HG02610 (cell line): Measurements from ENCODE around the gene STK4.
"Not testable (repeated sequence)": the region's sequence is repeated elsewhere in the genome, so short reads cannot be mapped to it uniquely, and the experiment has no call there.

Source experiments
- ATAC-seq: cut with Tn5 transposase; IDR thresholded peaks from one replicate; pipeline ENCODE4 v1.9.1; 2021; ENCODE audit warnings: mild to moderate bottlenecking, moderate library complexity; ENCODE audit not compliant: unreplicated experiment

STK4 gene

DNA sequence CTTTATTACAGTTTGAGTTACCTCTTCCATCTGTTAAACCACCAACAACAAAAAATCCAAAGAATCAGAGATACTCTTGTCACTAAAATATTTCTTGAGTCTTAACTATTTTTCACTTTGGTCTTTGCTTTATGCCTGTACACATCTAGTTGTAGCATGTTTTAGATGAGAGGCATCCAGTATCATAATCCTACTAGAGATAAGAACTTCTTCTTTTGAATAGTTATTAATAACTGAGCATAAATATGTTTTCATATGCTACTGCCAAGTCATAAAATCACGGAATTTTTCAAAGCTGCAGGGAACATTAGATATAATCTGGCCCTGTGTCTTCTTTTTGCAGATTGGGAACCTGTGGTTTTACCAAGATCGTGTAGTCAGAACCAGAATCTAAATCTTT is 55.3 kb downstream of the STK4 start:
- no peak for ATAC-seq

DNA sequence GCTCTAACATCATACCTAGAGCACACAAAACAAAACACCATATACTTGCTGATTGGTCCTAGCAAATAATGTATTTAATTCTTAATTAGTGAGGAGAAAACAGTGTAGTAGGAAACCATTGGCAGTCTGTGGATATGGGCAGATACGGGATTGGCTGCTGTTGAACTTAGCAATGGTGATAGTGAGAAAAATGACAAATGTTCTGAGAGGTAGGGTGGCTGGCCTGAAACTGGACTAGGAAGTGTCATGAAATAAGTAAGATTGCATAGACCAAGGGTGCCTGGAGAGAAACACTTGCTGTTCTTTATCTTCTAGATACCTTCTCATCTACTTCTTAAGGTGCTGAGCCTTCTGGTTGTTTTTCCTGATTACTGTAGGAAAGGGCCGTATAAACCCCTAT is 56.8 kb downstream of the STK4 start:
- ATAC-seq: not testable (repeated sequence)

DNA sequence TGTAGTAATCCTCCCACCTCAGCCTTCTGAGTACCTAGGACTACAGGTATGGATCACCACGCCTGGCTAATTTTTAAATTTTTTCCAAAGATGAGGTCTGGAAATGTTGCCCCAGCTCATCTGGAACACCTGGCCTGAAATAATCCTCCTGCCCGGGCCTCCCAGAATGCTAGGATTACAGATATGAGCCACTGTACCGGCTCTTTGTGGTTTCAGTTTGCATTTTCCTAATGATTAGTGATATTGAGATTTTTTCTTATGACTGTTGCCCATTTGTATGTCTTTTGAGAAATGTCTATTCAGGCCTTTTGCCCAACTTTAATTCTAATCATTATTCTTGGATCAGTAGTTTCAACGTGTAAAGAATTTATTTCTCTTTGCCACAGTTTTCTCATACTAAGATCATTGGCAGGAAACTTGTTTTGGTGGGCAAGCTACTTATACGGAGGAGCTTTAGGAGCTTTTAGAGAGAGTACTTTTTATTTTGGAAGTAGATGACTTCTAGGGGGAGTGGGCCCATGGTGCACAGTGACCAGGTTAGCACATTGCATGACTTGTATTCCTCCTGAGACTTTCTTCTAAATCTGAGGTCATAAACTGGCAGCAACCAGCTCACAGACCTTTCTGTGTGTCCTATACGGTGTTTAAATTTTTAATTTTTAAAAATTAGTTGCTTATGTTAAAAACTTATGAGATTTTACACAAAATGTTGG is 62.3 kb downstream of the STK4 start:
- no peak for ATAC-seq

DNA sequence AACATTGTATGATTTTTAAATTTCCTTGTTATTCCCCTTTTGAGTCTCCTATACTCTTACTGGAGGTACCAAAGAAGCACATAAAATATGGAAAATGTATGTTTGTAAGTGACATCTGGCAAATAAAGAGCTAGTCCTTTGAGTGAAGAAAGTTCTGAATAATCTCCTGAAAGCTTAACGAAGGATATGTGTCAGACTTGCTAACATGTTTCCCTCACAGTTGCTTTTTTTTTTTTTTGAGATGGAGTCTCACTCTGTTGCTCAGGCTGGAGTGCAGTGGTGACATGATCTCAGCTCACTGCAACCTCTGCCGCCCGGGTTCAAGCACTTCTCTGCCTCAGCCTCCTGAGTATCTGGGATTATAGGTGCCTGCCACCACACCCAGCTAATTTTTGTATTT is 63.6 kb downstream of the STK4 start:
- no peak for ATAC-seq

DNA sequence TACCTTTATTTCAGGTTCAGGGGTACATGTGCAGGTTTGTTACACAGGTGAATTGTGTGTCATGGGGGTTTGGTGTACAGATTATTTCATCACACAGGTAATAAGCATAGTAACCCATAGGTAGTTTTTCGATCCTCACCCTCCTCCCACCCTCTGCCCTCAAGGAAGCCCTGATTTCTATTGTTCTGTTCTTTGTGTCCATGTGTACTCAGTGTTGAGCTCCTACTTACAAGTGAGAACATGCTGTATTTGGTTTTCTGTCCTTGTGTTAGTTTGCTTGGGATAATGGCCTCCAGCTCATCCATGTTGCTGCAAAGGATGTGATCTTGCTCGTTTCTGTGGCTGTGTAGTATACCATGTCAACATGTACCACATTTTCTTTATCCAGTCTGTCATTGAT is 66.0 kb downstream of the STK4 start:
- no peak for ATAC-seq

DNA sequence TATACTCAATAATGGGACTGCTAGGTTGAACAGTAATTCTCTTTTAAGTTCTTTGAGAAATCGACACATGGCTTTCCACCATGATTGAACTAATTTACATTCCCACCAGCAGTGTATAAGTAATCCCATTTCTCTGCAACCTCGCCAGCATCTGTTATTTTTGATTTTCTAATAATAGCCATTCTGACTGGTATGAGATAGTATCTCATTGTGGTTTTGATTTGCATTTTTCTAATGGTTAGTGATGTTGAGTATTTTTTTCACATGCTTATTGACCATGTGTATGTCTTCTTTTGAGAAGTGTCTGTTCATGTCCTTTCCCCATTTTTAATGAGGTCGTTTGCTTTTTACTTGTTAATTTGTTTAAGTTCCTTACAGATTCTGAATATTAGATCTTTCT is 66.5 kb downstream of the STK4 start:
- no peak for ATAC-seq

DNA sequence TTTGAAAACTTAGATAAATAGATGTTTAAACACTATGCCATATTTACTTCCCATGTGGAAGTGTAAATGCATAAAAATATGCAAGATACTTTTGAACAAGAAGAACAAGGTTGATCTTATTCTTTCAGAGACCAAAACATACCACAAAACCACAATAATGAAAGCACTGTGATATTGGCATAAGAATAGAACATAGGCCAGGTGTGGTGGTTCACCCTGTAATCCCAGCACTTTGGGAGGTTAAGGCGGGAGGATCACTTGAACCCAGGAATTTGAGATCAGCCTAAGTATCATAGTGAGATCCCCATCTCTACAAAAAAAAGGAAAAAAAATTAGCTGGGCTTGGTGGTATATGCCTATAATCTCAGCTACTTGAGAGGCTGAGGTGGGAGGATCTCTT is 68.1 kb downstream of the STK4 start:
- ATAC-seq: no peak

DNA sequence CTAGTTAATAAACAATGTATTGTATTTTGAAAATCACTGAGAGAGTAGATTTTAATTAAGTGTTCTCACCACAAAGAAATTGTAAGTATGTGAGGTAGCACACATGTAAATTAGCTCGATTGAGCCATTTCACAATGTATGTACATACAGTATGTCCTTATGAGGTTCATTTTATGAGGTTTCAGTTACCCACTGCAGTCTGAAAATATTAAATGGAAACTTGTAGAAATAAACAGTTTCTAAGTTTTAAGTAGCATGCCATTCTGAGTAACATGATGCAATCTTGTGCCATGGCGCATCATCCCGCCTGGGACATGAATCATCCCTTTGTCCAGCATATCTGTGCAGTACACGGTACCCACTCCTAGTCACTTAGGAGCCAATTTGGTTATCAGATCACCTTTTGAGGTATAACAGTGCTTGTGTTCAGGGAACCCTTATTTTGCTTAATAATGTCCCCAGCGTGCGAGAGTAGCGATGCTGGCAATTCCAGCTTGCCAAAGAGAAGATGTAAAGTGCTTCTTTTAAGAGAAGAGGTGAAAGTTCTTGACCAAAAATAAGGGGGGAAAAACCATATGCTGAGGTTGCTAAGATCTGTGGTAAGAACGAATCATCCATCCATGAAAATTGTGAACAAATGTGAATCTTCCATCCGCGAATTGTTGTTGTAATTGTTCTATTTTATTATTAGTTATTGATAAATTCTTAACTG is 69.9 kb downstream of the STK4 start:
- no peak for ATAC-seq

DNA sequence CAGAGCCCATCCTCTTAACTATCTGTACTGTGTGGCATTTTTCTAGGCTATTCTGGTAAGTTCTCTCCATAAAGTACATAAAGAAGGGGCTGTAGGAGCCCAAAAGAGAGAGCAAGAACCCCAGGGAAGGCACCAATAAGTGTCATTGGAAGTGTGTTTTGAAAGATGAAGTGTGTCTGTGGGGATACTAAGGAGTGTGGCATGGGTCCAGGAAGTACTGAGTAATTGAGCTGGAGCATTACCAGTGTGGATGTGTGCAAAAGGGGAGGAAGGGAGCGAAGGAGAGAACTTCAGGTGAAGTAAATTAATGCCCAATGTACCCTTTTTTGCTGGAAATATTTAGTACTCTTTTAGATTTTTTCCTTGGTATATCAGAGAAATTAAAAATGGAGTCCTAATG is 70.7 kb downstream of the STK4 start:
- ATAC-seq: no peak

DNA sequence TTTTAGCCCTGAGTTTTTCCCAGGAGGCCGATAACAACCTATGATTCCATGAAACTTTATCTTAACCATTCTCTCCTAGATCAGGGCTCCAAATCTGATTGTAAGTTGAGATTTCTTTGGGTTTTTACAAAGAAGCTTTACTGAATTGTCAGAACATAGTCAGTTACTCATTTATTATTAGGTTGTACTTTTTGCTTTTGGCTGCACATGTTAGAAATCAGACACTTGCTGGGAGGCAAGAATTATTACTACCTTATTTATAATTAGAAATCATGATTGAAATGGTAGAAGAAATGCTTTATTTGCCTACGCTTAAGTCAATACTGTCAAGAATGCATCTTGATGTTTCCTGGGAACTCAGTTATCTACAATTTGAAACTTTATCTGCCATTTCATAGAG is 71.3 kb downstream of the STK4 start:
- no peak for ATAC-seq

DNA sequence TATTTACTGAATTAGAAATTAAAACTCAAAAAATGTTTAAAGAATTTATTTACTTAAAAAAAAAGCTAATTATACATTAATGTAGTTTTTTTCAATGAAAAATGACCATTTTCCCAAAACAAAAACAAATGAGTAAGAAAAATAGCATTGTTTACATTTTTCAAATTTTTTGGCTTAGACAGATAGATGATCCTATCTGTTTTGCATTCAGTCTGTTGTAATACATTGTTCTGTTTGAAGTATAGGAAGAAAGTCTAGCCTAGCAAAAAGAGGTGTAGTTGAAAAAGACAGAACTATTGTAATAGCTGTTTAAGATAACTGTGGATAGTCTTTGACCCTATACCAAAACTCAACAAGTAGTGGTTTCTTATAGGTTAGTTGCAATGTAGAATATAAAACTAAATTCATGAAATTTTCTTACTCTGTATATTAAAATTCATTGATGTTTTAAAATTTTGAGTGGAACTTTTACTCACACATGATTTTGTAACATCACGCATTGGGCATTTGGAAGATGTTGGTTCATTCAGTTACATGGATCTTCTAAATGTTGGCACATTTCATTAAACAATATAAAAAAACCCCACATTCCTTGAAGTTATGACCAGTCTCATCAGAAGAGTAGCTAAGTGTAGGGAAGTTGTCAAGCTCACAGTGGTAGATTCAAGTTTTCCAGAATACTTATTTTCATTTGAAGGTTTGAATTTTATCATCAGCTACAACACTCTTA is 72.6 kb downstream of the STK4 start:
- no peak for ATAC-seq

DNA sequence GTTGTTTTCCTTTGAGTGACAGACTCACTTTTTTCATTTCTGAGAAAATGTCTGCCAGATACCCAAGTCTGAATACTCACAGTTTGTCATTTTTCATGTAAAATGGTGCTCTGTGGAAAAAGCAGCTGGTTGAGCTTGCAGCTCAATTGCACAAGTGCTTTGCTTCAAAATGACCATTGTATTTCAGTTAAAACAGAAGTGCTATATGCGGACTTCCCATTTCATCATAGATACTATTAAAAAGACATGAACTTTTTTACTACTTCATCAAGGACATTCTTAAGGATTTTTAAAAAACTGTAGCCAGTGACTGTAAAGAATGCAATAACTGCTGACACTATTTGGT is 73.1 kb downstream of the STK4 start:
- ATAC-seq: no peak

DNA sequence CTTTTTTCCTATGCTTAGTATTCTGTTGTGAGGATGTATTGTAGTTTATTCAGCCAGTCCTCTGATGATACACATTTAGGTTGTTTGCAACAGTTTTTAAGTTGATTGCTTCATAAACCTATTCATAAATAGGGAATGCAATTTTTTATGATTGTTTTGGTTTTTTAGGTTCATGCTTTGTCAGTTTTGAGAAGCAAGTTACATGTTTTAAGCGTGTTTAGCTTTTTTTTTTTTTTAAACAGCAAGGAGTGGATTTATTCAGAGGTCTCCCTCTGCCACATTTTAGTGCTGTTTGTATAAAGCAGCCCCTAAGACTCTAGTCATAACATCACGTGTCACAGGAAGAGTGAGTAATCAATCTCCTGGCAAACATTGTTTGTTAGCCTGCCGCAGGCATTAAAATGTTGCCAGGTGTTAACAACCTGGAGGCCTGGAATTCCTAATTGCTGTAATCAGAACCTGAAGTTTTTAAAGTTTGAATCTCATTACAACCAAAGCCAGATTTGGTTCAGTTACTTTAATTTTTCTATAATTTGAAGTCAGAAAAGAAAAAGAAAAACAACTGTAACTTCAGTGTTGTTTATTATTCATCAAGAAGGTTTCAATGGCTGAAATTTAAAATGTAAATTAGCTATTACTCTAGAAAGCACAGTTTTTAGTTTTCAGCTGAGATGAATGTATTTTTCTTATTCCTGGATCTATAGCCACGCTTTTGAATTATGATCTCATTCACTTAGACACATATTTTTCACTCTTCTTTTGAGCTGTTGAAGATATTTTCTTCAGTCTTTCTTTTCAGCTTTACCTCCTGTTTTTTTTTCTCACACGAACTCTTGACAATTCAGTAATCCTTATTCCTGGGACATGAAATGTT is 75.4 kb downstream of the STK4 start:
- ATAC-seq: no peak

DNA sequence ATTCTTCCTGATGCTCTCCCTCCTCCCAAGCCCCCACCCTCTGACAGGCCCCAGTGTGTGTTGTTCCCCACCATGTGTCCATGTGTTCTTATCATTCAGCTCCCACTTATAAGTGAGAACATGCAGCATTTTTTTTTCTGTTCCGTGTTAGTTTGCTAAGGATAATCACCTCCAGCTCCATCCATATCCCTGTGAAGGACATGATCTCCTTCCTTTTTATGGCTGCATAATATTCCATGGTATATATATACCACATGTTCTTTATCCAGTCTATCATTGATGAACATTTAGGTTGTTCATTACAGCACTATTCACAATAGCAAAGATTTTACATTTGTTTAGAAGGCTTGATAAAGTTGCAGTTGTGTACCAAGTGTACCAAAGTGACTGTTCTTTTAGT is 76.7 kb downstream of the STK4 start:
- ATAC-seq: no peak

DNA sequence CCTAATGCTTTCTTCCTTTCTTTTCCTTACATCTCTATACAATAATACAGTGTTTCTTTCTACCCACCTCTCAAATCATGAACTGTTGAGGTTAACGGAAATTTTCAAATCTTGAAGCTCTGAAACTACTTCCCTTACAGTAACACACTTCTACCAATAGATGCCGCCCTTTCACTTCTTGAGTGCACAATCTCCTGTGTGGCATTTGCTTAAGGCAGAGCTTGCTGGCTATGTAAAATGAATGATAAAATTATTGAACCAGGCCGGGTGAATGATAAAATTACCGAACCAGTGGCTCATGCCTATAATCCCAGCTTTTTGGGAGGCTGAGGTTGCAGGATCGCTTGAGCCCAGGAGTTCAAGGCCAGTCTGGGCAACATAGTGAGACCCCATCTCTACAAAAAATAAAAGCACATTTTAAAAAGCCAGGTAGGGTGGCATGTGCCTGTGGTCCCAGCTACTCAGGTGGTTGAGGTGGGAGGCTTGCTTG is 77.8 kb downstream of the STK4 start:
- ATAC-seq: no peak

DNA sequence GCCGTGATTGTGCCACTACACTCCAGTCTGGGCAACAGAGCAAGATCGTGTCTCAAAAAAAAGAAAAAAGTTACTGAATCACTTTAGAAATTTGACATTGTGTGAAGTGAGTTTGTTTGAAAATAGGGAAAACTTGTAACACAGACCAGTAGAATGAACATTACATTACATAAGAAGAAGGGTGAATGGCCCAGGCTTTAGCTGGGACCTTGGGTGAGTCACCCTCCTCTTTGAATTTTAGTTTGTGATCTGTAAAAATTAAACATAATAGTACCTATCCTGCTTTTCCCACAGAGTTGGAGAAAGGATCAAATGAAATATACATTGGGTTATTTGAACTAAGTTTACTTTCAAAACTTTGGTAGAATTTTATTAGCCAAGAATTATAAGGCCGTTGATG is 78.3 kb downstream of the STK4 start:
- ATAC-seq: no peak

DNA sequence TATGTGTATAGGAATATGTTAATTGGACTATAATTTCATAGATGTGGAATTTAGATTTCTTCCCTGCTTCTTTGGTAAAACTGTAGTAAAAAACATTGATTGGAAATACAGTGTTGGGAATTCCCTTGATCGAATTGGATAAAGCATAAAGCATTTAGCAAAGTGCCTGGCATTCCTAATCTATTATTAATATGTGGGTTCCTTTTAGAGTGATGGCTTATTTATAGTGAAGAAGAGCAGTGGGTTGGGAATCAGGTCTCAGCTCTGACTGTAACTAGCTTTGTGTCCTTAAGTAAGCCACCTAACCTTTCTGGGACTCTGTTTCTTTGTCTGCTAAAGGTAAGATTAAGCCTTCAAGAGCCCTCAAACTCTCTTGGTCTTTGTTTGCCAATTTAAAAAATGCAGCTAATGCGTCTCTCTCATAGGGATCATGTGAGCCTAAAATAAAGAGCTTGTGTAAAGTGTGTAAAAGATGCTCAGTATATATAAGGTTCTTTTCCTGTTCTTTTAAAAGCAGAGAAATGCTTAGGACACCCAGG is 81.3 kb downstream of the STK4 start:
- ATAC-seq: no peak

DNA sequence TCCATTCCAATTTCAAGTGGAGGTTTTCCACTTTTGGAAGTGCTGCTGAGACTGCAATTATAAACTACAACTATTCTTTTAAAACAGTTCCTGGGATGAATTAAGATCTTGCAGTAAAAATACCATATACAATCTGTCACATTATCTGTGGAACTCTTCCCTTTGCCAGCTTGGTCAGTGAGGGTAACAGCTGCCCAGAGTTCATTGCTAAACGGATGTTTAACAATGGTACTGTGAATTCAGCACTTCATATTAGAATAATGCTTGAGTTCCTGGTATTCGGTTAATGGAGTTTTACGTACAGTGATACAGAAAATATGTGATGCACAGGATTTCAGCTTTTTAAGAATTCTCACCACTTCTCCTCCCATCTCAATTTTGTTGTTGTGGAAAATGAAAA is 83.1 kb downstream of the STK4 start:
- ATAC-seq: no peak

DNA sequence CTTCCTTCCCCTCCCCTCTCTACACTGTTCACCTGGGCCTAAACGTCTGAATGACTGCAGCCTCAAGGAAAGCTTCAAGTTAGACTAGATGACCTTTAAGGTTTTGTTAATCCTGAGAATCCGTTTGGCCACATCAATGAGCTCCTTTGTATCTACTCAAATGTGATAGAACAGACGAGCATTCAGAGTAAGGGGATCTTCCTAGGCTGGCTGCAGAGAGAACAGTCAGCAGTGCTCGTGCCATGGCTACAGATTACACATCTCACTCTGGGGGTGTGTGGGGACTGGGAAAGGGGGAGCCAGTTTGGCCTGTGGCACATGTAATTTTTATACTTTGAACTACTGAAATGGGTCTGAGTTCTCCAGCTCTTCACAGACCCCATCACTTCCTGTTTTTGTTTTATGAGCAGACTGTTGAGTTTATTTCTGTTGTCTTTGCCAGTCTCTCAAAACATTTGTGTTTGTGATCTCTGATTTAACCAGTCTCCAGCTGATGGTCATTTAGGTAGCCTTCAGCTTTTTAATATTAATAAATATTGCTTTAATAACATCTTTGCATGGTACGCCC is 83.7 kb downstream of the STK4 start:
- ATAC-seq: no peak

DNA sequence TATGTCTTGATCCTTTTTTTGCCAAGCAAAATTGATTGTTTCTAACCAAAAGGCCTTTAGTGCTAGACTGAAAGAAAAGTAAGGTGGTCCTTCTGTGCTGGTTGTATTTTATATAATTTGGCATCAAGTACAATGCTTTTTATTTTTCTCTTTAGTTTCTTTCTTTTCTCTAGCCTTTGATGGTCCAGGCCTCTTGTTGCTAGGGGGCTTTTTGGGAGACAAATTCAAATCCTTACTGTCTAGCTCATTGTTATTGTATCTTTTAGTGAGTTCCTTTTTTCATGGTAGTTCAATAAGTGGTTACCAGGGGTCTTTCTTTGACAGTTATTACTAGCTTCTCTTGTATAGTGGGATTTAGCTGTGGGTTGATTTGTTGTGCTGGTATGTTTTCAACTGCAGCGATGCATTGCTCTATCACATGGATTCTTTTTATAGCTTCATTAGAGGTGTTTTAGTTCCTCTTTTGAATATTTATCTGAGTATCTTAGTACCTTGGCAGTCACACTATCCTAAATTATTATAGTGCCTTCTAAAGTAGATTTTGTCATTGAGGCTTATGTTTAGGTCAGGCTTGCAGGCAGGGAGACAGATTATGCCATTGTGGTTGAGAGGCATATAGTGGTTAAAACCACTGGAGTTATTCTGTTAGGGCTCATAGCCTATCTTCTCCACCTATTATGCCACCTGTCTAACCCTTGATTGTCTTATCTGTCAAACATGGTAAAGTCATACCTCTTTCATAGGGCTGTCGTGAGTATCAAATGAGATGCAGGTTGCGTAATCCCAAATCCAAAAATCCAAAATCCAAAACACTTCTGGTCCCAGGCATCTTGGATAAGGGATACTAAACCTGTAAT is 85.1 kb downstream of the STK4 start:
- ATAC-seq: no peak
